ENCODE measurements around the gene PKN2.

PKN2 gene

GRCh38 chr1:88691540-88691939 lies 7.5 kb downstream of the PKN2 start:
- no peak for TF ChIP-seq CTCF (IDR thresholded peaks at IDR 0.05; ENCODE audit: low read length, missing control alignments)
- DNase-seq (ENCODE audit: low read depth): no peak
- no peak overlapping the region for H3K4me3 ChIP-seq (replicated peaks; ENCODE audit: low read depth, low read length)

DNA sequence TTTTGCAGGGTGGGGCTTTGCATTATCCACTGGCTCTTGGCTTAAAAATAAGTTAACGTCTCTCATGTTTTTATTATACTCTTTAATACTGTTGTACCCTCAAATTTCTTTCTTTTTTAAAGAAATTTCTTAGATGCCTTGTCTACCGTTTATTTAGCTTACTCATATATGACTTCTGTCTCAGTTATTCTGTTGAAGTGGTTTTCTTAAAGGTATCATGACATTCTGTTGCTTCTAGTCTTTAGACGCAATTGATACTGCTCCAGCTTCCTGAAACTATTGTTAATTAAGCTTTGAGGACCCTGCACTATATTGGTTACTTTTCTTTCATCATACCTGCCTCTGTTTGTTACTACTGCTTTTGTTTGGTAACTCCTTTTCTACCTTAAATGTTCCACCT lies 11.7 kb downstream of the PKN2 start:
- no peak overlapping the region for H3K4me3 ChIP-seq (replicated peaks; ENCODE audit: low read depth, low read length)
- no peak for DNase-seq (ENCODE audit: low read depth)
- no peak for TF ChIP-seq CTCF (IDR thresholded peaks at IDR 0.05; ENCODE audit: low read length, missing control alignments)

DNA sequence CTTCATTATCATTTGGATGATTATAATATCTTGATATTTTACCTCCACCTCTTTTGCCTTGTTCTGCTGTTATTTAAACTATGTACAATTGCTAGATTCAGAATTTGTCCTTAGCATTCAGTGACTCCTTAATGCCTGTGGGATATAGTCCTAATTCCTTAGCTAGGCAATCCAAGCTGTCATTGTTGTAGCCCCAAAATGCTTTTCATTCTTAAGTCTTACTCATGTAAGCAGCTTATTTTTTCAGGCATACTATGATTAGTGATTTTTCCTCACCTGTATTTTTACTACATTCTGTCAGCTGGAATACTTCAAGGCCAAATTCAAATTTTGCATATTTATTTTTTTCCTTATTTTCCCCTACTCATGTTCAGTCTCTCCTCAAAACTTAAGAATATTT lies 13.4 kb downstream of the PKN2 start:
- DNase-seq (ENCODE audit: low read depth): peak; percentile 32
- H3K4me3 ChIP-seq (replicated peaks; ENCODE audit: low read depth, low read length): no peak overlapping the region
- TF ChIP-seq CTCF (IDR thresholded peaks at IDR 0.05; ENCODE audit: low read length, missing control alignments): no peak

DNA sequence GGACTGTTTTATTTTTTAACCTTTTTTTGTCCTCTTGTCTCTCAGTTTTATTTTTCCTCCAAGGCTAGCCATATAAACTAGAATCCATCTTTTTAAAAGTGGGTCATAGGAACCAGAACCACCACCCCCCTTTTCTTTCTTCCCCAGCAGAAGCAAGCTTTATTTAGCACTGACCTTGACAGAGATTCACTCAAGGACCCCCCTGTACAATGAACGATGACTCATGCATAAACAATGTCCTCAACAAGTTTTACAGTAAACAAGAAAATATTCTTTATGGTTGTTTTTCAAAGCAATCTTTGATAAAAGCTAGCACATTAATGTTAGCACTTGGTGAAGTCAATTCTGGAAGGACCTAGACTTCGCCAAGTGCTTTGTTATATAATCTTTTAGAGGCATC lies 14.1 kb downstream of the PKN2 start:
- no peak overlapping the region for H3K4me3 ChIP-seq (replicated peaks; ENCODE audit: low read depth, low read length)
- no peak for TF ChIP-seq CTCF (IDR thresholded peaks at IDR 0.05; ENCODE audit: low read length, missing control alignments)
- DNase-seq (ENCODE audit: low read depth): peak; percentile 53

GRCh38 chr1:88698764-88699163 lies 14.7 kb downstream of the PKN2 start:
- no peak overlapping the region for H3K4me3 ChIP-seq (replicated peaks; ENCODE audit: low read depth, low read length)
- no peak for TF ChIP-seq CTCF (IDR thresholded peaks at IDR 0.05; ENCODE audit: low read length, missing control alignments)
- no peak for DNase-seq (ENCODE audit: low read depth)

DNA sequence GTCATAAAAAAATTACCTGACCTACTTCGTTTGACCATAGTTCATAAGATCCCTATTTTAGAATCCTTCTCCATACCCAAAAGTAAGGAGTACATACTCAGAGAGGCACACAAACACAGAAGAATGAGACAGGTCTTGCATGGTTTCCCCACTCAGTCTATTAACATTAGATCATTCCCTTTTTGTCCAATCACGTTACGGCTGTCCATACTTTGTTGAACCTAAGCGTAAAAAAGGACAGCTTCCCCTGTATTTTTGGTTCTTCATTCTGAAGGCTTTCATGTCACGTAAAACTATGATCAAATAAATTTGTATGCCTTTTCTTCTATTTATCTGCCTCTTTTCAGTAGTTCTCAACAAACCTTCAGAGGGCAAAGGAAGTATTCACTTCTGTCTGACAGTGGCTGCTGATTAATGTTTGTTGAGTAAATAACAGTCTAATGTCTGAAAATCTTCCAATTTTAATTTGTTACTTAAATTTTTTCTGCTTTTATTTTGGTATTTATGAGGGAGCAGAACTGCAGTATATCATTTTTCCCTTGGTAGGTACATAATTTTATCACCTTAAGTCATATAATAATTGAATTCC lies 16.4 kb downstream of the PKN2 start:
- DNase-seq (ENCODE audit: low read depth): no peak
- no peak overlapping the region for H3K4me3 ChIP-seq (replicated peaks; ENCODE audit: low read depth, low read length)
- no peak for TF ChIP-seq CTCF (IDR thresholded peaks at IDR 0.05; ENCODE audit: low read length, missing control alignments)

GRCh38 chr1:88701275-88701674 lies 17.2 kb downstream of the PKN2 start:
- no peak for TF ChIP-seq CTCF (IDR thresholded peaks at IDR 0.05; ENCODE audit: low read length, missing control alignments)
- peak; percentile 69 for DNase-seq (ENCODE audit: low read depth)
- peak overlapping the region; percentile 6 for H3K4me3 ChIP-seq (replicated peaks; ENCODE audit: low read depth, low read length)

DNA sequence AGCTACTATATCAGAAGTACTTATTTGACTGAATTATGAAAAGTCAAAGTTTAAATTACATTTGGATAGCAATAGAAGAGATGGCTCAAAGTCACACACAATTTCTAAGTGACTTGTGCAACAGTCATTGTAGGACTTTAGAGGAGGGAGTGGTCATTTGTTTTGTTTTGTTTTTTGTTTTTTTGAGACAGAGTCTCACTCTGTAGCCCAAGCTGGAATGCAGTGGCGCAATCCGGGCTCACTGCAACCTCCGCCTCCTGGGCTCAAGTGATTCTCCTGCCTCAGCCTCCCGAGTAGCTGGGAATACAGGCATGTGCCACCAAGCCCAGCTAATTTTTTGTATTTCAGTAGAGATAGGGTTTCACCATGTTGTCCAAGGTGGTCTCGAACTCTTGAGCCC lies 17.7 kb downstream of the PKN2 start:
- peak overlapping the region; percentile 6 for H3K4me3 ChIP-seq (replicated peaks; ENCODE audit: low read depth, low read length)
- DNase-seq (ENCODE audit: low read depth): peak; percentile 44

Data from fibroblast of pulmonary artery (primary cell).